Epithelial cell of esophagus (primary cell): Measurements from ENCODE around the gene NAA50.

Source experiments
- DNase-seq: peaks from one replicate; pipeline ENCODE4 v3.0.0; 2010; ENCODE audit warnings: low read depth
- H3K4me3 ChIP-seq: 2 replicates; pipeline ENCODE4 v1.5.1; 2011; ENCODE audit warnings: mild to moderate bottlenecking, low read length, control low read depth
- TF ChIP-seq, protein P1 (sequence below): IDR thresholded peaks from 2 replicates; pipeline ENCODE4 v1.5.1; 2011; ENCODE audit warnings: low read depth, mild to moderate bottlenecking, low read length, control low read depth, inconsistent platforms; ENCODE audit not compliant: insufficient read depth; ENCODE audit errors: missing control alignments

Gene NAA50

DNA sequence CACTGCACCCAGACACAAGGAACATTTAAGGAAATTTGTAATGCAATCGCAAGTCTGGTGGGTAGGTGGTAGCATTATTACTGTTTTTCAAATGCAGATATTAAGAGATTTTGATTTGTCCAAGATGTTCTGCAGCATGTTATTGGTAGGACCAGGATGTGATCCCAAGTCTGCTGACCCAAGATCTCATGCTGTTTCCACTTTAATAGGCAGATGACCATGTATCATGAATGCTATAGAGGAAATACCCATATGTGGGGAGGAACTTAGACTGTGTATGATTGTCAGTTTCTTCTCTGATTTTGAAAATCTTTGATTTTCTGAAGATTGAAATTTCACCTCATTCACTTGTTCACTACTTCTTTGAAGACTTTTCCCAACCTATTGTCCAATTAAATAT is 29.5 kb upstream of the NAA50 start:
- TF ChIP-seq, protein P1, sequence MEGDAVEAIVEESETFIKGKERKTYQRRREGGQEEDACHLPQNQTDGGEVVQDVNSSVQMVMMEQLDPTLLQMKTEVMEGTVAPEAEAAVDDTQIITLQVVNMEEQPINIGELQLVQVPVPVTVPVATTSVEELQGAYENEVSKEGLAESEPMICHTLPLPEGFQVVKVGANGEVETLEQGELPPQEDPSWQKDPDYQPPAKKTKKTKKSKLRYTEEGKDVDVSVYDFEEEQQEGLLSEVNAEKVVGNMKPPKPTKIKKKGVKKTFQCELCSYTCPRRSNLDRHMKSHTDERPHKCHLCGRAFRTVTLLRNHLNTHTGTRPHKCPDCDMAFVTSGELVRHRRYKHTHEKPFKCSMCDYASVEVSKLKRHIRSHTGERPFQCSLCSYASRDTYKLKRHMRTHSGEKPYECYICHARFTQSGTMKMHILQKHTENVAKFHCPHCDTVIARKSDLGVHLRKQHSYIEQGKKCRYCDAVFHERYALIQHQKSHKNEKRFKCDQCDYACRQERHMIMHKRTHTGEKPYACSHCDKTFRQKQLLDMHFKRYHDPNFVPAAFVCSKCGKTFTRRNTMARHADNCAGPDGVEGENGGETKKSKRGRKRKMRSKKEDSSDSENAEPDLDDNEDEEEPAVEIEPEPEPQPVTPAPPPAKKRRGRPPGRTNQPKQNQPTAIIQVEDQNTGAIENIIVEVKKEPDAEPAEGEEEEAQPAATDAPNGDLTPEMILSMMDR: no peak
- no peak for DNase-seq
- no peak overlapping the region for H3K4me3 ChIP-seq

- peak; percentile 10 for DNase-seq
- H3K4me3 ChIP-seq: no peak overlapping the region
- TF ChIP-seq, protein P1: no peak
Measured at GRCh38 chr3:113773381-113773780, 27.3 kb upstream of the NAA50 start.

GRCh38 chr3:113771993-113772392 is 25.9 kb upstream of the NAA50 start:
- DNase-seq: no peak
- TF ChIP-seq, protein P1: no peak

DNA sequence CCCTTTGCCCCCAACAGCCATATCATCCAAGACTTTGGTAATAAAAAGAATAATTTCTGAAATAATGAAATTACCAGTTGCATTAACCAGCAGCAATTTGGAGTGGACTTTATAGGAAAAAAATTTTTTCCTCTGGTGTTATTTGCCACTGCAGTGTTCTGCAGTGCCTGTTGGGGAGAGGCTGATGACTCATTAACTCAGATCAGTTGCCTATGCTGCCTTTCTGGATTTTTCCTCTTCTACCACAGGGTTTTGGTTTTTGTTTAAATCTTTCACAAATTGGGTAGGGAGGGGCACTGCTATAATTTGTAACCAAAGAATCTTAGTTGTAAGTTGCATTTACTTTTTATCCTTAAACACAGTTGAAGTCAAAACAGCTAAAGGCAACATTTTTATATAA is 23.5 kb upstream of the NAA50 start:
- no peak overlapping the region for H3K4me3 ChIP-seq
- DNase-seq: peak; percentile 54
- TF ChIP-seq, protein P1: peak; percentile 31

More at GRCh38 chr3:113771993-113772392, 25.9 kb upstream of the NAA50 start:
- H3K4me3 ChIP-seq: no peak overlapping the region

- no peak overlapping the region for H3K4me3 ChIP-seq
- TF ChIP-seq, protein P1: no peak
- no peak for DNase-seq
Measured at GRCh38 chr3:113764698-113765097, 18.6 kb upstream of the NAA50 start.

GRCh38 chr3:113758389-113759024 is 12.5 kb upstream of the NAA50 start:
- TF ChIP-seq, protein P1: no peak
- no peak overlapping the region for H3K4me3 ChIP-seq
- peak; percentile 46 for DNase-seq
